Esophagus muscularis mucosa (tissue), 4 donors: ENCODE measurements around the gene ANKFY1. TPM values are rescaled to one million over a fixed set of nuclear protein-coding genes. Genes with fewer than 3 reads are reported as not detected.

Experiments
- DNase-seq: peaks from one replicate; pipeline ENCODE4 v3.0.0-alpha.2; 2017; ENCODE audit errors: extremely low spot score
- H3K27ac ChIP-seq, 4 donors: fragments of 200-600 bp; sonication (generic); replicated peaks in 1 of 4; 1 replicate in 3 of 4; 2 replicates in 1 of 4; pipeline ENCODE4 v1.5.1; 2016 to 2019; ENCODE audit warnings: mild to moderate bottlenecking in 1 of 4
- H3K27me3 ChIP-seq, 4 donors: fragments of 200-600 bp; sonication (generic); one replicate each; pipeline versions ENCODE4 v1.5.1 to v1.6.0; 2016 to 2019
- H3K36me3 ChIP-seq, 4 donors: fragments of 200-600 bp; sonication (generic); one replicate each; pipeline ENCODE4 v1.5.1; 2016 to 2019
- H3K4me1 ChIP-seq, 4 donors: fragments of 200-600 bp; sonication (generic); one replicate each; pipeline ENCODE4 v1.5.1; 2016 to 2019
- H3K4me3 ChIP-seq, 4 donors: fragments of 200-600 bp; sonication (generic); 1 replicate in 2 of 4; 2 replicates in 2 of 4; pipeline ENCODE4 v1.5.1; 2016 to 2019; ENCODE audit warnings: mild to moderate bottlenecking in 4 of 4, moderate library complexity in 1 of 4
- H3K9me3 ChIP-seq, 4 donors: fragments of 200-600 bp; sonication (generic); 1 replicate in 3 of 4; 2 replicates in 1 of 4; pipeline ENCODE4 v1.5.1; 2016 to 2019
- CTCF ChIP-seq, 3 experiments: fragments of 200-600 bp in 2 of 3; fragments of 450-650 bp in 1 of 3; sonication (generic) in 2 of 3; IDR thresholded peaks; one replicate each; pipeline ENCODE4 v1.5.1; 2017 to 2019; ENCODE audit warnings: antibody characterized with exemption in 3 of 3, mild to moderate bottlenecking in 2 of 3, moderate library complexity in 1 of 3
- EP300 ChIP-seq: sonication (generic); formaldehyde crosslinking; IDR thresholded peaks from one replicate; pipeline ENCODE4 v1.6.1; 2017; ENCODE audit warnings: antibody characterized with exemption
- POLR2A ChIP-seq: fragments of 450-650 bp; IDR thresholded peaks from one replicate; pipeline ENCODE4 v1.6.1; 2017; ENCODE audit warnings: antibody characterized with exemption, moderate library complexity, mild to moderate bottlenecking, low read depth
- POLR2AphosphoS5 ChIP-seq, 2 donors: sonication (generic); formaldehyde crosslinking; IDR thresholded peaks; one replicate each; pipeline ENCODE4 v1.6.1; 2017; ENCODE audit warnings: antibody characterized with exemption in 2 of 2
- WGBS: methylation state at CpG from one replicate; pipeline ENCODE4 v1.1.5; 2018; 5-methylcytosine and 5-hydroxymethylcytosine counted together
- intact Hi-C: fragments of 100-400 bp; cut with DNase I; formaldehyde crosslinking; loops from one replicate; pipeline ENCODE4 v1.15.1; 2023
- total RNA-seq, 4 donors: library from RNA; depleted of rRNA; stranded (reverse); fragments of >200 nt; gene quantifications; one replicate each; pipeline versions ENCODE4 v1.1.0 to v1.2.1, GENCODE V29; 2016

The ANKFY1 gene
- total RNA-seq, 4 donors from 2014 or later = 28.2 to 41.0 (median 36.7) TPM

- Histone ChIP-seq H3K4me3 (no peak overlapping the region), H3K27ac (no peak overlapping the region), H3K27me3 (no peaks in the 10 kb centered on the region), H3K4me1 (peaks cover 11 to 35% (median 21%) of the 10 kb centered on the region in 4 donors), H3K9me3 (no peaks in the 10 kb centered on the region), H3K36me3 (peaks cover 7 to 51% (median 38%) of the 10 kb centered on the region in 4 donors)
- TF ChIP-seq CTCF (IDR thresholded peaks at IDR 0.05) (no peak), POLR2A (no peak), POLR2AphosphoS5 (IDR thresholded peaks at IDR 0.05) (no peak), EP300 (no peak)
- DNase-seq = no peak
- WGBS = 95% methylated on average over 11 of the region's 11 CpGs
- intact Hi-C loops = no loop called here
Observed at GRCh38 chr17:4241535-4241934, 22.2 kb downstream of the ANKFY1 start.

GRCh38 chr17:4236456-4236855 lies 27.3 kb downstream of the ANKFY1 start:
- H3K4me3 ChIP-seq = no peak overlapping the region
- no peaks in the 10 kb centered on the region for H3K27me3 ChIP-seq
- WGBS = 17% methylated on average over 3 of the region's 3 CpGs
- peaks cover 47 to 57% (median 55%) of the 10 kb centered on the region in 4 donors for H3K4me1 ChIP-seq
- H3K27ac ChIP-seq = peak overlapping the region in 3 of 4 donors; percentile 87 to 90 (median 88)
- no peak for DNase-seq
- peaks cover 7 to 57% (median 34%) of the 10 kb centered on the region in 4 donors for H3K36me3 ChIP-seq
- H3K9me3 ChIP-seq = no peaks in the 10 kb centered on the region
- TF ChIP-seq POLR2AphosphoS5 (IDR thresholded peaks at IDR 0.05) (no peak), CTCF (IDR thresholded peaks at IDR 0.05) (no peak), POLR2A (no peak), EP300 (no peak)
- intact Hi-C loops = no loop called here

GRCh38 chr17:4235372-4236279 lies 28.2 kb downstream of the ANKFY1 start:
- peaks cover 0 to 53% (median 26%) of the 10 kb centered on the region in 4 donors for H3K36me3 ChIP-seq
- WGBS = 90% methylated on average over 8 of the region's 8 CpGs

GRCh38 chr17:4234401-4234800 lies 29.4 kb downstream of the ANKFY1 start:
- Histone ChIP-seq H3K4me1 (peaks cover 66 to 77% (median 75%) of the 10 kb centered on the region in 4 donors), H3K27ac (peak overlapping the region; percentile 87 to 90 (median 88)), H3K9me3 (no peaks in the 10 kb centered on the region), H3K4me3 (no peak overlapping the region), H3K27me3 (no peaks in the 10 kb centered on the region), H3K36me3 (peaks cover 0 to 40% (median 17%) of the 10 kb centered on the region in 4 donors)
- intact Hi-C loops = no loop called here
- no peak for DNase-seq
- TF ChIP-seq POLR2A (no peak), EP300 (no peak), CTCF (IDR thresholded peaks at IDR 0.05) (no peak), POLR2AphosphoS5 (IDR thresholded peaks at IDR 0.05) (peak in 1 of 2 donors; percentile 36)

More at GRCh38 chr17:4235372-4236279, 28.2 kb downstream of the ANKFY1 start:
- no peaks in the 10 kb centered on the region for H3K27me3 ChIP-seq
- H3K27ac ChIP-seq = peak overlapping the region; percentile 87 to 90 (median 88)
- no peak for DNase-seq
- intact Hi-C loops = no loop called here
- no peak overlapping the region for H3K4me3 ChIP-seq
- H3K4me1 ChIP-seq = peaks cover 55 to 65% (median 63%) of the 10 kb centered on the region in 4 donors
- TF ChIP-seq CTCF (IDR thresholded peaks at IDR 0.05) = no peak
- no peak for TF ChIP-seq POLR2A
- TF ChIP-seq POLR2AphosphoS5 (IDR thresholded peaks at IDR 0.05) = no peak
- TF ChIP-seq EP300 = no peak
- H3K9me3 ChIP-seq = no peaks in the 10 kb centered on the region
